NCI-H2171 (cell line): Measurements from ENCODE around the gene ASIC3.

Experiments
- DNase-seq: peaks from one replicate; lab custom pipeline; 2025; lab: John Stamatoyannopoulos, UW

The ASIC3 gene

GRCh38 chr7:151056666-151057505 is 8.6 kb downstream of the ASIC3 start:
- no peak for DNase-seq

GRCh38 chr7:151057506-151057988 is 9.2 kb downstream of the ASIC3 start, which contains the start of gene CDK5:
CDK5 (minus strand) TSS chr7:151057897; CDS start chr7:151057848, 49 bp downstream.
- no peak for DNase-seq

GRCh38 chr7:151057989-151058780 is 9.9 kb downstream of the ASIC3 start:
- DNase-seq: peak; percentile 98

GRCh38 chr7:151058781-151059366 is 10.5 kb downstream of the ASIC3 start:
- DNase-seq: no peak

GRCh38 chr7:151059367-151060112 is 11.2 kb downstream of the ASIC3 start, which contains the start of gene SLC4A2:
SLC4A2 (plus strand) TSS chr7:151059589; CDS start chr7:151061988, 2,399 bp downstream.
- DNase-seq: peak; percentile 58

GRCh38 chr7:151060113-151060415 is 11.7 kb downstream of the ASIC3 start:
- no peak for DNase-seq

- no peak for DNase-seq
Observed at GRCh38 chr7:151060416-151061212, 12.3 kb downstream of the ASIC3 start.

- DNase-seq: no peak
Observed at GRCh38 chr7:151061213-151062110, 13.1 kb downstream of the ASIC3 start.

GRCh38 chr7:151062111-151062398 is 13.7 kb downstream of the ASIC3 start:
- DNase-seq: no peak

GRCh38 chr7:151062399-151063211 is 14.3 kb downstream of the ASIC3 start:
- DNase-seq: no peak

GRCh38 chr7:151063212-151063561 is 14.9 kb downstream of the ASIC3 start:
- no peak for DNase-seq

- DNase-seq: no peak
Observed at GRCh38 chr7:151064454-151064853, 16.1 kb downstream of the ASIC3 start.

GRCh38 chr7:151064993-151065392 is 16.7 kb downstream of the ASIC3 start:
- no peak for DNase-seq

GRCh38 chr7:151065516-151065915 is 17.2 kb downstream of the ASIC3 start:
- no peak for DNase-seq

- no peak for DNase-seq
Observed at GRCh38 chr7:151066273-151066974, 18.1 kb downstream of the ASIC3 start.

- DNase-seq: no peak
Observed at GRCh38 chr7:151068069-151068773, 19.9 kb downstream of the ASIC3 start.

GRCh38 chr7:151069841-151070573 is 21.7 kb downstream of the ASIC3 start:
- DNase-seq: no peak
